GM19035 (cell line): ENCODE results near the gene ASAH2B.
A peak's percentile ranks its signal among the peaks of the same experiment; 100 is the strongest.
"Not testable (repeated sequence)": the region's sequence is repeated elsewhere in the genome, so short reads cannot be mapped to it uniquely, and the experiment has no call there.

ENCODE experiments used
- ATAC-seq: cut with Tn5 transposase; IDR thresholded peaks from one replicate; pipeline ENCODE4 v1.9.1; 2021; ENCODE audit not compliant: unreplicated experiment

Gene ASAH2B

DNA sequence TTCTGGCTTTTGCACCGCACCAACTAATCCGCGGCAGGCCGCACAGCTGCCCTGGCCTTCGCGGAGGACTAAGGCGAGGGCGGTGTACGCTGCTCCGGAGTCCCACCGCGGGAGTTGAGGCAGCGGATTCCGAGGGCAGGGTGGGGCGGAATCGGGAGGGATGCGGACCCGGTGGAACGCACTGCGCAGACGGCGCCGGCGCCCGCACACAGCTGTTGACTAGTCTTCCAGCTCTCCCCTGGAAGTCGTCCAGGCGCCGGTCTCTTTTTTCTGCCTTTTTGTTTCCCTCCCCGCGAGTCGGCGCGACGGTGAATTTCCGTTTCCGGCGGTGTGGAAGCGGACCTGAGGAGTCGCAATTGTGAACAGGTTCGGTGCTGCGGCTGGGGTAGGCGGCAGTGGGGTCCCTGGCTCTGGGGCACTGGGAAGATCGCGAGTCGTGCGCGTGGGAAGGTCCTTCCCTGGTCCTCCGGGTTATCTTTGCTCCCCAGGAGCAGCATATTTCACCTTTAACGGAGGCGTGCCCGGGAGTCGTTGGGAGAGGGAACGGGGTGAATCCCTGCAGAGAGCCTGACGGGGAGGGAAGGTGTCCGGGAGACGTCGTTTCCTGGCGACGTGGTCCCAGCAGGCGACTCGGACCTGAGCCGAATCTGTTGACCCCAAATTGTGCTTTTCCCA lies at the start of gene ASAH2B:
TSS of gene ASAH2B (plus strand) at position 319 of the 675 bp plus-strand sequence. CDS start 5,195 bp downstream, outside the sequence.
- peak; percentile 92 for ATAC-seq

DNA sequence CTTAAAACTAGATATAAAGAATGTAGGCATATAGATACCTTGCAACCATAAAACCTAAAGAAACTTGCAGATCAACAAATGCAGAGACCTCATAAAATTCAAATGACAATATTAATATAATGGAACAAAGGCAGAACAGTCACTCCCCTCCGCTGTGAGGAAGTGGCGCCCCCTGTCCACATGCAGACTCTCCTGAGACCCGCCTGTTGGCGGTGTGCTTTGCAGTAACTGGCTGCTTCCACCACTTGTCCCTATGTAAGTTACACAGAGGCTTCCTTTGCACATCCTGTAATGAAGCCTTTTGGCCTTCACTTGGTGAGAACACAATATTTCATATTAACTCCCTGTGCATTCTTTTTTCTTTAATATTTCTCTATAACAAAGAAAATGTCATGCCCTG lies 41.9 kb upstream of the ASAH2B start:
- ATAC-seq, result not testable (repeated sequence)

DNA sequence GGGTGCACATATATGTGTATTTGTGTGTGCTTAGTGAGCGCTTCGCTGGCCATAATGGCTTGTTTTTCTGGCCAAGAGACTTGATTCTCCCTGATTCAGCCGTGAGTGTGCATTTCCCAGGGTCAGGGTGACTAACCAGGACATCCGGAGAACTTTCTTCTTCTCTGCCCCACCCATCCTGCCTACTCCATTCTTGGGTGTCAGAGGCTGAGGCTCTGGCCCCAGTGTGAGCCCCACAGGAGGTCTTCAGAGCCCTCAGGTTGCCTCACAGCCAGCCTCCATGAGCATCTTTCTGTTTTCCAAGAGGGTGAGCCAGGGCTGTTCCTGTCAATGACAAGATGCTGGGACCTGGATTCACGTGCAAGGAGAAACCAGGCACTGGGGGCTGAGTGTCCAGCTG lies 37.8 kb upstream of the ASAH2B start:
- not testable (repeated sequence) for ATAC-seq

DNA sequence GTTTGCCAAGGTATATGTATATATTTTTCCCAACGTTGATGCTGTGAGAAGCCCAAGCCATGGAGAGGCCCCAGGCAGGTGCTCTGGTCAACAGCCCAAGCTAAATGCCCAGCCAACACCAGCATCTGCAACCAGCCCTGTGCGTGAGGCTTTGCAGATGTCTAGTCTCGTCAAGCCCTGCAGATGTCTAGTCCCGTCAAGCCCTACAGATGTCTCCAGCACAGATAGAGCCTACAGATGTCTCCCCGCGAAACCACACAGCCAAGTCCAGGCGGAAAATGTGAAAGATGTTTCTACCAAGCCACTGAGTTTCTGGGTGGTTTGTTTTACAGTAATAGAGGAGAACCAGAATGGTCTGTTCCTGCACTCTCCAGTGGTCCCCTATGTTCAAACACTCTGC lies 36.7 kb upstream of the ASAH2B start:
- not testable (repeated sequence) for ATAC-seq

DNA sequence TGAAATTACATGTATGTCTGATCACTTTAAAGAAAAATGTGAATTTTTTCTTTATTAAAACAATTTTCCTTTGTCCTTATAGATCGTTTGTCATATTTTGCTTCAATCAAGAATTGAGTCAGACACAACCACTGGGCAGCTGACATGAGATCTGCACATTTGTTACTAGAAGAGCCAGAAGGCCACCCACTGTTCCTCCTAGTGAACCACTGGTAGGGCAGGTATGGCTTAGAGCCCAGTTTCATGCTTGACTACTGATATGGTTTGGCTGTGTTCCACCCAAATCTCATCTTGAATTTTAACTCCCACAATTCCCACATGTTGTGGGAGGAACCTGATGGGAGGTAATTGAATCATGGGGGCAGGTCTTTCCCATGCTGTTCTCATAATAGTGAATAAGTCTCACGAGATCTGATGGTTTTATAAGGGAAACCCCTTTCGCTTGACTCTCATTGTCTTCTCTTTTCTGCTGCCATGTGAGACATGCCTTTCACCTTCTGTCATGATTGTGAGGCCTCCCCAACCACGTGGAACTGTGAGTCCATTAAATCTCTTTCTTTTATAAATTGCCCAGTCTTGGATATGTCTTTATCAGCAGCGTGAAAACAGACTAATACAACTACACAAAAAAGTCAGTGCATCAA lies 35.2 kb upstream of the ASAH2B start:
- not testable (repeated sequence) for ATAC-seq

DNA sequence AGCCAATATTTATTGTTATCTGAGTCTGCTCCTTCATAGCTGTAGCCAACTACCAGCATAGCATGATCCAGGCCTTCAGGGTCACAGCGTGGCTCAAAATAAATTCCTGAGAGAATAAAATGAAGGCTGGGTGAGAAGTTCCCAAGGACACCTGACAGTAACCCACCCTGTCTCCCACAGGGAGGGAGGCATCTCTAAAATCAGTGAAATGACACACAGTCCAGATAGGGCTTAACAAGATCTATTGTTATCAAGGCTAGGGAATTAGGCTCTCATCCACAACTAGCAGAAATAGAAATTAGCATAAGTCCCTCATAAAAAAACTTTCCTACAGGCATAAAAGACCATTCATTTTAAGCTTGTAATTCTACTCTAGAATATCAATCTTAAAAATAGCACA lies 33.7 kb upstream of the ASAH2B start:
- ATAC-seq, result not testable (repeated sequence)

DNA sequence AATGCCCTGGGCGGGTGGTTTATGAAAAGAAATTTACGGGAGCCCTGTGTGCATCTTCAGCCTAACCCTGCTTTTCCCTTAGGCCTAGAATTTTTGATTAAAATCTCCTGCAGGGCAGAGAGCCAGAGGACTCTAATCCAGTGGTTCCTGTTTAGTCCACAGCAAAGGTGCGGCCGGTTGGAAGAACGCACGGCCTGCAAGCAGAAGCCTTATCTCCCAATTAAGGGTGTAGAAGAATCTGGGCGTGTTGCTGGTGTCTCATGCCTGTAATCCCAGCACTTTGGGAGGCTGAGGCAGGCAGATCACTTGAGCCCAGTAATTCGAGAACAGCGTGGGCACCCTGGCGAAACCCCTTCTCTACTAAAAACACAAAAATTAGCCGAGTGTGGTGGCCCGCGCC lies 29.5 kb upstream of the ASAH2B start:
- not testable (repeated sequence) for ATAC-seq

DNA sequence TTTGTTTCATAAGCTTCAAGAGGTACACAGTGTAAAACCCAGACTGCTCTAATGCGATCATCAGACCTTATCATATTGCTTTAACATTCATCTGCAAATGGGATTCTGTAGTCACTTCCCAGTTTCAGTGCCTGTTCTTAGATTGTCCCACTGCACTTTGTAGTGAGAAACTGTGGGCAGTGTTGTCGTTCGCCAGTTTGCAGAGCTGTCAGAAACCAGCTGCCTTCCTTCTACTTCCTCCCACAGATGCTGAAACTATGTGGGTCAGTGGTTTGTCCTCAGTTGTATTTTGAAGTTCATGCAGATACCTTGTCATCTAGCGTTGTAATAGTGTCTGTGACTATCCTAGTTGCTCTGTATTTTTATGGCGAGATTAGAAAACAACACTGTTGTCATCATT lies 15.9 kb upstream of the ASAH2B start:
- ATAC-seq, result peak; percentile 72

DNA sequence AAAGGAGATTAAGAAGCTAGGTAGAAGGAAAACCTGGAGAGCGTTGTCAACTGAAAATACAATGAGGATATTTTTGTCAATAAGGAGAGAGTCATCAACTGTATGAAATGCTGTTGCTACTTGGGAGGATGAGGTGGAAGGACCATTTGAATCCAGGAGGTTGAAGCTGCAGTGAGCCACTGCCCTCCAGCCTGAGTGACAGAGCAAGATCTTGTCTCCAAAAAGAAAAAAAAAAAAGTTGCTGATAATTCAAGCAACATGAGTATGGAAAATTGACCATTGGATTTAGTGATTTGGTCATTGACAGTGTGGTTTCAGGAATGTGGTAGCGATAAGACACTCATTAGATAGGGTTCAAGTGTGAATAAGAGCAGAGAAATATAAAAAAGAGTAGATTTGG lies 11.6 kb upstream of the ASAH2B start:
- ATAC-seq, result not testable (repeated sequence)

DNA sequence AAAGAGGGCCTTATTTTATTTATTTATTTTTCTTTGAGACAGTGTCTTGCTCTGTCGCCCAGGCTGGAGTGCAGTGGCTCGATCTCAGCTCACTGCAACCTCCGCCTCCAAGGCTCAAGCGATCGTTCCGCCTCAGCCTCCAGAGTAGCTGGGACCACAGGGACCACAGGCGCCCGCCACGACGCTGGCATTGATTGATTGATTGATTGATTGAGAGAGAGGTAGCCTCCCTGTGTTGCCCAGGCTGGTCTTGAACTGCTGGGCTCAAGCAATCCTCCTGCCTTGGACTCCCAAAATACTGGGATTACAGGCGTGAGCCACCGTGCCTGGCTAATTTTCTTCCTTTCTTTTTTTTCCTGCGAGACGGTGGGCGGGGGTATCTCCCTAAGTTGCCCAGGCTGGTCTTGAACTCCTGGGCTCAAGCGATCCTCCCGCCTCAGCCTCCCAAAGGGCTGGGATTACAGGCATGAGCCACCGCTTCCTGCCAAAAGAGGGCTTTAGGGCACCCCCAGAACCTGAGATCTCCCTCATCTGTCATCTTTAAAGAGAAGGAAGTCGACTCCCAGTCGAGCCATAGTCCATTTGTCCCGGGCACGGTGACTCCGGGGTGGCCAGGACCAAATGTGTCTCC lies 634 bp upstream of the ASAH2B start:
- ATAC-seq, result not testable (repeated sequence)

DNA sequence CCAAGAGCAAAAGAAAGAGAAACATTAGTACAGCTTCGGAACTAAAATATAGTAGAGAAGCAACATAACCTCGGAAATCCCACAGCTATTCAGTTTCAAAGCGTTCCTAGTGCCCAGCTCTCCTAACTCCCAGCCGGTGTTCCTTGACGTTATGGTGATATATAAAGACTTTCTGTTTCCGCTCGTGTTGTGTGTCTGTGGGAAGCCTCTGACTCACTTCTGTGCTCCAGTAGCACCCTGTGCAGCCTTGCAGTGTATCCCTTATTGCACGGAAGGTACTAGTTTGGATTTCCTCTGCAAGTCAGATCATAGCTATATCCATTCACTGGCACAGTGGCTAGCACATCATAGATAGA lies 535 bp downstream of the ASAH2B start:
- ATAC-seq, result peak; percentile 32

DNA sequence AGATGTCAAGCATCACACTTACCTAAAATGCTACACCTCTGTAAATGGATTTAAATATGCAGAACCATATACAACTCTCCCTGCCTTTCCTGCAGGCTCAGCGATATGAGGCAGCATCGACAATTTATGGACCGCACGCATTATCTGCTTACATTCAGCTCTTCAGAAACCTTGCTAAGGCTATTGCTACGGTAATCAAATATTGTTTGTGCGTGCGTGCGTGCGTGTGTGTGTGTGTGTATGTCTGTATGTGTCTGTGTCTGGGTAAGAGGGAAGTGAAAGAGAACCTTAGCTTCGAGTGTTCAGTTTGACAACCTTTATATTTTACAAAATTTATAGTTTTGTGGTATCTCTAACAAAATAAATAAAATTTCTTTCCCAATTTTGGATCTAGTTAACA lies 3.1 kb downstream of the ASAH2B start:
- not testable (repeated sequence) for ATAC-seq

DNA sequence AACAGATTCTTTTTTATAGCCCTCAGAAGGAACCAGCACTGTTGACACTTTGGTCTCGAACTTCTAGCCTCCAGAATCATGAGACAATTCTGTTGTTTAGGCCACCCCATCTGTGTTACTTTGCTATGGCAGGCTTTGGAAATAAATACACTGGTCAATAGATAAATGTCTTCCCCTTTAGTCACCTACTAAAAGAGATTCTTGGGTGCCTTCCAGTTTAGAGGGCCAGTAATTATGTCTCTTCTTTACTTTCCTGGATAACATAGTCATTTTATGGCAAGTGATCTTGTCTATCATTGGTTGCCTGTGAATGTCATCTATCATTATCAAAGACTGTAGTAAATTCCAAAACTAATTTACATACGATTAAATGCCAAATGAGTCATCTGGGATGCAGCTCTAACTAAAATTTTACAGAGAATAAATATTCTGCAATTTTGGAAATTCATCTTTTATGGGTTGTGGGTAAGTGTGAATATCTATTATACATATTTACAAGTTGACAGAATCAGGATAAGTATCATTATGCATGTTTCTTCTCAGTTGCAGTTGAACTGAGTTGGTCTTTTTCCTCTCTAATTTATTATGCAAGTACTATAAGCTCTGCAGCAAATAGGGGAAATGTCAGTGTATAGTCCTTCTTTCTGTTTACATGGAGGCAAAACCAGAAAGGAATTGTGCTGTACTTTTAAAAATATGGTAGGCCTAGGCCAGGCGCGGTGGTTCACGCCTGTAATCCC lies 27.2 kb downstream of the ASAH2B start:
- ATAC-seq, result not testable (repeated sequence)

DNA sequence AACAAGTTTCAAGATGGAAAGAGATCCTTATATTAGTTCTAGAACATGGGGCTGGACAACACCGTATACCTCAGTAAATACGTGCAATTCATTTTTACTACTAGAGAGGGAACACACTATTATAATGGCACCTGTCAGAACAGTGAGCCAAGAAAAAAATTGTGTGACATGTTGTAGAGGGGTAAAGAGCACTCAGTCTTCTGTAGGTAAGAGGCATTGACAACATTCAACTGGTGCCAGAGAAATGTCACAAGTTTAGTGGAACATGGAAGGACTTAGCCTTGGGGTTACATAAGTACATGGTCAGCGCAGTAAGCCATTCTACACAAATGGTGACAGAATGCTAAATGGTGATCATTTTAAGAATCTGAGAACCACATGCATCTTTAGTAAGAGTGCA lies 32.3 kb downstream of the ASAH2B start:
- ATAC-seq, result not testable (repeated sequence)

DNA sequence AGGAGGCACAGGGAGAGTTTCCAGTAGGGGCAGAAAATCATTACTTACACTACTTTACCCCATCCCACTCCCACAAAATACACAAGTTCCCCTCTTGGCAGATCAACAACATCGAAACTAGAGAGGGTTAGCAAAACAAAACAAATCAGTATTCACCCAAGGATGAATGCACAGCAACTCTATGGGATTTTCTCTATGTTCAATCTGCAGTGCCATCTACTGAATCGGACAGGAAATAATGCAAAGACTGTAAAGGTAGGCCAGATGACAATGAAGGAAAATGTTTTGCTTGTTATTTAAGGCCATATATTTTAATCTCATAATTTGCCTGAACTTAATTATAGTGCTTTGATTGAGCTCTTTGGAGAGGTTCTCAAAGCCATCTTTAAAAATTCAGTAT lies 35.1 kb downstream of the ASAH2B start:
- ATAC-seq, result not testable (repeated sequence)

DNA sequence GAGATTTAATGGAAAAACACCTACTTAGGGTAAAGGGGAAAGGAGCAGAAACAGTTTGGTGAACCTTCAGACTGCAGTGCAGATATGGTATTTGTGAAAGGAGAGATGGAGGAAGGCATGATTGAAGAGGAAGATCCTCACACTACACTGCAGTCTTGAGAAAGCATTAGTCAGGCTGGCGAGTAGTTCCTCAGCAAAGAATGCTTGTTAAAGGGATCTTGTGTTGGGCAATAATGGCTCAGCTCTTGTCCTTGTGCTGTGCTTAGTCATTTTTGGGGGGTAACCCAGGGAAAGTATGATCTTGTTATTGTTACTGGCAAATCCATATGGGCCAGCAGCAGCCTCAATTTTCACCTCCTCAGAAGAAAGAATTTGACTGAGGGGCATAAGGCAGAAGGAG lies 40.3 kb downstream of the ASAH2B start:
- not testable (repeated sequence) for ATAC-seq

DNA sequence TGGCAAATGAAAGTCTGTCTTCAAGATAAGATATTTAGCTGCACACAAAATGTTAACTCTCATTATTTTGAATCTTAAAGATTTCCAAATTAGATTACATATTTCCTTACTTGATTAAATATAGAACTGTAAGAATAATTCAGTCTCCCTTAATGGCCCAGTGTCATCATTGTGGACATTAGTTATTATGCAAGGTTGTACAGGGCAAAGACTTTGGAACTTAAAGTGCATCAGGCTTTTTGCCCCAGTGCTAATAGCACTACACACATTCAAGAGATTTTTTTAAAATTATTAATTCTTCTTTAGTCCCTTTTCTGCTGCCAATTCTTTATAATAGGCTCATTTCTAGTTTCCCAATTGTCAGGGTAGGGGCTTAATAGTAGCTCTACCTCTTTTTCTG lies 42.3 kb downstream of the ASAH2B start:
- ATAC-seq, result not testable (repeated sequence)

DNA sequence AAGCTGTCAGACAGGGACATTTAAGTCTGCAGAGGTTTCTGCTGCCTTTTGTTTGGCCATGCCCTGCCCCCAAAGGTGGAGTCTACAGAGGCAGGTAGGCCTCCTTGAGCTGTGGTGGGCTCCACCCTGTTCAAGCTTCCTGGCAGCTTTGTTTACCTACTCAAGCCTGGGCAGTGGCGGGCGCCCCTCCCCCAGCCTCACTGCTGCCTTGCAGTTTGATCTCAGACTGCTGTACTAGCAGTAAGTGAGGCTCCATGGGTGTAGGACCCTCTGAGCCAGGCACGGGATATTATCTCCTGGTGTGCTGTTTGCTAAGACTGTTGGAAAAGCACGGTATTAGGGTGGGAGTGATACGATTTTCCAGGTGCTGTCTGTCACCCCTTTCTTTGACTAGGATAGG lies 48.2 kb downstream of the ASAH2B start:
- ATAC-seq, result not testable (repeated sequence)

DNA sequence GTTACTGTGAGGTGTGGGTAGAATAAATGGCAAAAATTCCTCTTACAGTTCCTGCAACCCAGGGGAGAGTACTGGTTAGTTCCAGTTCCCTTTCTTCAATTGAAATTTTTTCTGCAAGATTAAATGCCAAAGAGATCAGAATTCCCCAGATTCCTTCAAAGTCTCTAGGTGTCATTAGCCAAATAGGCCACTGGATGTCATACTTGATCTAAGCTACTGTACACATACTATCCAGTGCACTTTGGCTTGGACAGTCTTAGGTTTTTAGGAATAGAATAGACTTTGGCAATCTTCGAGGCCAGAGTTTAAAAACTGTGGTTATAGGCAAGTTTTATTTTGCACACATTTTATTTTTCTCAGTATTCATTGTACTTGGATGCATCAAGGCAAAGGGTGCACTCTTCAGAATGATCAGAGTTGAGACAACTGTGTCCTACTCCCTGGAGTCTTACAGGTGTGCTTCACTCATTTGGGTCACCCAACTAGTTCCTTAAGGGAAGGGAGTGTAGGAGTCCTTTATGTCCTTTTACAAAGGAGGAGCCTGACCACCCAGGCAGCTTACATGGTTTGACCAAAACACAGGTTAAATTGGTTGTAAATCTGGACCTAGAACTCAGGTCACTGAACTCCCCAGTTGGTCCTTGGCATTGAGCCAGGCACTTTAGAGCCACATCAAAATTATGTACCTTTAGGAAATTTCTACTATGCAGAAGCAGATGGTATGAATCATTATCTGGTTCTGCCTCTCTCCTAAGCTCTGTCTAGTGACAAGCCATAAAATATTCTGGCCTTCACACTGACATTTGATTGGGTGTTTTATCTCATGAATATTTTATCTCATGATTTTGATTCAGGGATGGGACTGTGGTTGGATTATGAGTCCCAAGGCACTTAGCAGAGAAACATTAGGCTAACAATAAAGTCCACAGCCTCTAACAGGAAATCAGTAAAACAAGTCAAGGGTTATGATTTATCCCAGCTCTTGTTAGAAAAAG lies 49.5 kb downstream of the ASAH2B start:
- peak; percentile 53 for ATAC-seq

DNA sequence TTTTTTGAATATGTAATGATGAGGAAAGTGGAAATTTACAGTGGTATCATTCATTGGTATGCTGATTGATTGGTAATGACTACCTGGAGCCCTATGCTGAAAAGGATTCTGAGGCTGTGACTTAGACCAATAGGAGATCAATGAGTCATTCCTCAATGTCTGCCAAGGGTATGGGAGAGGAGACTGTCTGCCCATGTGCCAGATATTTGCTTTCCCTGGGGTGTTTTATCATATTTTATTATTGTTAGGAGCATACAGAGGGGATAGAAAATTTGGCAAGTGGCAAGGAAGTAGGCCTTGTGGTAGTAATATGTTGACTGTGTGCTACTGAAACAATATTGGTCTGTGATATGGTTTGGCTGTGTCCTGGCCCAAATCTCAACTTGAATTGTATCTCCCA lies 54.8 kb downstream of the ASAH2B start:
- ATAC-seq, result no peak
